Osteoblast (primary cell): Measurements from ENCODE around the gene GPR15. TPM values are rescaled to one million over a fixed set of nuclear protein-coding genes. Genes with fewer than 3 reads are reported as not detected.

ENCODE experiments used
- DNase-seq: peaks from one replicate; pipeline ENCODE4 v3.0.0; 2011; ENCODE audit warnings: low spot score, mixed read lengths; ENCODE audit not compliant: insufficient read length; ENCODE audit errors: missing footprints
- H2AFZ ChIP-seq: 2 replicates; pipeline ENCODE4 v1.6.0; 2011; ENCODE audit warnings: mild to moderate bottlenecking, low read length
- H3K27ac ChIP-seq: 2 replicates; pipeline ENCODE4 v1.5.1; 2011; ENCODE audit warnings: mild to moderate bottlenecking, low read depth, low read length, moderate library complexity
- H3K27me3 ChIP-seq: 2 replicates; pipeline ENCODE4 v1.6.0; 2012; ENCODE audit warnings: mild to moderate bottlenecking, control low read depth, inconsistent platforms, low read length, moderate library complexity; ENCODE audit not compliant: insufficient read depth
- H3K36me3 ChIP-seq: 2 replicates; pipeline ENCODE4 v1.5.1; 2011; ENCODE audit warnings: mild to moderate bottlenecking, low read length, control low read depth, moderate library complexity; ENCODE audit not compliant: insufficient read depth
- H3K4me1 ChIP-seq: 2 replicates; pipeline ENCODE4 v1.5.1; 2011; ENCODE audit warnings: mild to moderate bottlenecking, low read length, control low read depth, moderate library complexity; ENCODE audit not compliant: insufficient read depth
- H3K4me2 ChIP-seq: 2 replicates; pipeline ENCODE4 v1.6.0; 2011; ENCODE audit warnings: mild to moderate bottlenecking, low read length; ENCODE audit not compliant: insufficient read depth
- H3K4me3 ChIP-seq: fragments of 200-600 bp; sonication (generic); 3 replicates; pipeline ENCODE4 v1.5.1; 2012; ENCODE audit warnings: mild to moderate bottlenecking, low read length, inconsistent platforms; ENCODE audit not compliant: insufficient read depth
- H3K79me2 ChIP-seq: 2 replicates; pipeline ENCODE4 v1.6.0; 2012; ENCODE audit warnings: mild to moderate bottlenecking, low read length, control low read depth, inconsistent platforms; ENCODE audit not compliant: insufficient read depth
- H3K9me3 ChIP-seq: 2 replicates; pipeline ENCODE4 v1.5.1; 2011; ENCODE audit warnings: low read depth, low read length, control low read depth
- H4K20me1 ChIP-seq: 2 replicates; pipeline ENCODE4 v1.6.0; 2012; ENCODE audit warnings: mild to moderate bottlenecking, low read length, control low read depth; ENCODE audit not compliant: insufficient read depth
- total RNA-seq: library from RNA; depleted of rRNA; stranded (reverse); fragments of >200 nt; gene quantifications from 2 replicates; pipeline ENCODE4 v1.2.3, GENCODE V29; 2012
- TF ChIP-seq, protein P1 (sequence below): IDR thresholded peaks from 2 replicates; pipeline ENCODE4 v1.5.1; 2011; ENCODE audit warnings: mild to moderate bottlenecking, low read depth, low read length, moderate library complexity; ENCODE audit errors: extremely low read depth

Gene GPR15
- not detected in 2 replicates for total RNA-seq

DNA sequence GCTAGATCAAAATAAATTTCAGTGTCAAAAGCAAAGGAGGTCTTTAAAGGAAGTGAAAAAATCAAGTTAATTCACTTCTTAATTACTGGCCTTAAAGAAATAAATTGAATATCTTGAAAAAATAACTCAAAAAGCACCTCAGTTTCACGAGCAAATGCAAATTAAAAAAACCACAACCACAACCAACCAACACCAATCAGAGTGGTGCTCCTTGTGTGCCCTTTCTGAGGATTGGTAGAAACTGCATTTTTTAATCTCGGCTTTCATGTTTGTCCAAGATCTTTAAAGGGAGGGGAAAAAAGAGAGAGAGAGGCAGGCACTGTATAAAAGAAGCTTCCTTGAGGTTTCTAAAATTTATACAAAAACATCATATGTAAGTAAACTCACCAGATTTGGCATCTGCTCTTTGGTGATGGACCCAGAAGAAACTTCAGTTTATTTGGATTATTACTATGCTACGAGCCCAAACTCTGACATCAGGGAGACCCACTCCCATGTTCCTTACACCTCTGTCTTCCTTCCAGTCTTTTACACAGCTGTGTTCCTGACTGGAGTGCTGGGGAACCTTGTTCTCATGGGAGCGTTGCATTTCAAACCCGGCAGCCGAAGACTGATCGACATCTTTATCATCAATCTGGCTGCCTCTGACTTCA lies at the start of gene GPR15:
GPR15 (plus strand) TSS at position 357 of the 653 bp plus-strand sequence; CDS start at position 413, 56 bp downstream.
- Histone ChIP-seq H3K27ac (no peak within 1 kb of the TSS), H2AFZ (no peak within 1 kb of the TSS), H3K79me2 (no peaks in the 10 kb centered on the region), H3K36me3 (no peaks in the 10 kb centered on the region), H3K4me3 (no peak within 1 kb of the TSS), H3K4me1 (no peaks in the 10 kb centered on the region), H3K9me3 (no peaks in the 10 kb centered on the region), H4K20me1 (no peaks in the 10 kb centered on the region), H3K4me2 (no peak within 1 kb of the TSS), H3K27me3 (peaks cover 14% of the 10 kb centered on the region)
- no peak for DNase-seq
- TF ChIP-seq, protein P1, sequence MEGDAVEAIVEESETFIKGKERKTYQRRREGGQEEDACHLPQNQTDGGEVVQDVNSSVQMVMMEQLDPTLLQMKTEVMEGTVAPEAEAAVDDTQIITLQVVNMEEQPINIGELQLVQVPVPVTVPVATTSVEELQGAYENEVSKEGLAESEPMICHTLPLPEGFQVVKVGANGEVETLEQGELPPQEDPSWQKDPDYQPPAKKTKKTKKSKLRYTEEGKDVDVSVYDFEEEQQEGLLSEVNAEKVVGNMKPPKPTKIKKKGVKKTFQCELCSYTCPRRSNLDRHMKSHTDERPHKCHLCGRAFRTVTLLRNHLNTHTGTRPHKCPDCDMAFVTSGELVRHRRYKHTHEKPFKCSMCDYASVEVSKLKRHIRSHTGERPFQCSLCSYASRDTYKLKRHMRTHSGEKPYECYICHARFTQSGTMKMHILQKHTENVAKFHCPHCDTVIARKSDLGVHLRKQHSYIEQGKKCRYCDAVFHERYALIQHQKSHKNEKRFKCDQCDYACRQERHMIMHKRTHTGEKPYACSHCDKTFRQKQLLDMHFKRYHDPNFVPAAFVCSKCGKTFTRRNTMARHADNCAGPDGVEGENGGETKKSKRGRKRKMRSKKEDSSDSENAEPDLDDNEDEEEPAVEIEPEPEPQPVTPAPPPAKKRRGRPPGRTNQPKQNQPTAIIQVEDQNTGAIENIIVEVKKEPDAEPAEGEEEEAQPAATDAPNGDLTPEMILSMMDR: no peak

DNA sequence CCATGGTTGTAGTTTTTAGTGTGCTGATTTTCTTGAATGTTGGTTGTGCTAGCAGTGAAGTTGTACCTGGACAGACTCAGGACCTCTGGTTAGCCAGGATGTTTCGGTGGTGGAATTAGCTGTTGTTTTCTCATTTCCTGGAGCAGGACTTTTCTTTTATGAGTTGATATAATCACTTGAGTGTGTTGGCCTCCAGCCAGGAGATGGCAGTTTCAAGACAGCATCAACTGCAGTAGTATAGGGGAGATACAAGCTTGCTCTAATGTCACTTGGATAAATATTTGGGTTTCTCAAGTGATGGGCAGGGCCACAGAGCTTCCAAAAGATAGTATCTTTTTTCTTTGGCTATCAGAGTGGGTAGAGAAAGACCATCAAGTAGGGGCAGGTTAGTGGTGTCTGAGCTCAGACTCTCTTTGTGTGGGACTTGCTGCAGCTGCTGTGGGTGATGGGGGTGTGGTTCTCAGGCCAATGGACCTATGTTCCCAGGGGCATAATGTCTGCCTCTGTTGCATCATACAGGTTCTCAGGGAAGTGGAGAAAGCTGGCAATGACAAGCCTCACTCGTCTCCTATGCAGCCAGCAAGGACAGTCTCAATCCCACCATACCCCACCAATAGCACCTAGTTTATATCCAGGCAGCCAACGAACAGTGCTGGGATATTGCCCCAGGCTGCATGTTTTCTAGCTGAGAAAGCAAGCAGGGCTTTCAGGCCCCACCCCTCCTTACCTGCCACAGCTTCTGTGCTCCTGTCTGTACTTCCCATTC lies 48.9 kb upstream of the GPR15 start:
- no peak for DNase-seq
- Histone ChIP-seq H3K36me3 (no peaks in the 10 kb centered on the region), H3K4me2 (no peak overlapping the region), H3K79me2 (no peaks in the 10 kb centered on the region), H3K9me3 (no peaks in the 10 kb centered on the region), H3K27ac (no peak overlapping the region), H3K4me1 (no peaks in the 10 kb centered on the region), H2AFZ (no peak overlapping the region), H3K27me3 (no peaks in the 10 kb centered on the region), H3K4me3 (no peak overlapping the region), H4K20me1 (no peaks in the 10 kb centered on the region)
- TF ChIP-seq, protein P1: no peak

DNA sequence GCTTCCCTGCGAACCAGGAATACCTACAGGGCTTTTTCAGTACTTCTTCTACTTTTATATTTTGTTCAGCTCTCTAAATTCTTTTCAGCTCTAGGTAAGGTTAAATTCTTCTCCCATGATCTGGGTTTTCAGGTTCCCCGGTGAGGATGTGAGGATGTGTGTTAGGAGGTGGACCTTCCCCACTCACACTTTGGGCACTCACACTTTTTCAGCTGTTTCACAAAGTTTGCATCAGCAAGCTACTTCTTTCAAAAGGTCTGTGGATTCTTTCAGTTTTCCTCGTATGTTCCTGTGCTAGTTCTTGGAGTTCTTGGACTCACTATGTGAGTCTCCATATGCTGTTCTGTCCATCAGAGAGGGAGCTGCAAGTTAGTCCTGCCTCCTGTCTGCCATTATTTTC lies 48.2 kb upstream of the GPR15 start:
- TF ChIP-seq, protein P1: no peak
- no peak for DNase-seq

DNA sequence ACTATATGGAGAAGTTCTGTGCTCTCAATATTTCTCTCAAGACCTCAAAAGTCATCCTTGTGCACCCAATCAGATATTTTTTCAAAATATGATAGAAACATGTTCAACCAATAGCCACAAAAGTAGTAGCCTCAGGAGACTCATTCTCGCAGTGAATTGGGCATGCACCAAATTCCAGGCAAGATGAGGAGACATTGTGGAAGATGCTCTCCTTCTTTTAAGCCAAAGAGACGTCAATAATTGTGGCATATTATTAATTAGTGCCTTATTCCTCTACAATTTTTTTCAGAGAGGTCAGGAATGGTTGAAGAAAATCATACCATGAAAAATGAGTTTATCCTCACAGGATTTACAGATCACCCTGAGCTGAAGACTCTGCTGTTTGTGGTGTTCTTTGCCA lies 34.4 kb upstream of the GPR15 start, which contains the start of gene OR5K2:
OR5K2 (plus strand) TSS at position 301 of the 400 bp plus-strand sequence; CDS start at position 301, 0 bp downstream.
- no peak for DNase-seq
- no peak within 1 kb of the TSS for H2AFZ ChIP-seq
- H3K36me3 ChIP-seq: no peaks in the 10 kb centered on the region
- H3K27ac ChIP-seq: no peak within 1 kb of the TSS
- H3K4me2 ChIP-seq: no peak within 1 kb of the TSS
- TF ChIP-seq, protein P1: no peak
- H3K4me3 ChIP-seq: no peak within 1 kb of the TSS
- no peaks in the 10 kb centered on the region for H4K20me1 ChIP-seq
- H3K79me2 ChIP-seq: no peaks in the 10 kb centered on the region
- H3K27me3 ChIP-seq: no peaks in the 10 kb centered on the region
- H3K4me1 ChIP-seq: no peaks in the 10 kb centered on the region
- no peaks in the 10 kb centered on the region for H3K9me3 ChIP-seq

More for the DNA sequence above, 48.2 kb upstream of the GPR15 start:
- H3K4me3 ChIP-seq: no peak overlapping the region
- H3K9me3 ChIP-seq: no peaks in the 10 kb centered on the region
- H3K4me1 ChIP-seq: no peaks in the 10 kb centered on the region
- no peak overlapping the region for H3K27ac ChIP-seq
- H4K20me1 ChIP-seq: no peaks in the 10 kb centered on the region
- H3K4me2 ChIP-seq: no peak overlapping the region
- no peaks in the 10 kb centered on the region for H3K36me3 ChIP-seq
- no peaks in the 10 kb centered on the region for H3K27me3 ChIP-seq
- no peaks in the 10 kb centered on the region for H3K79me2 ChIP-seq
- no peak overlapping the region for H2AFZ ChIP-seq
